ENCODE measurements around the gene TAF4.
"Not testable (repeated sequence)": the region's sequence is repeated elsewhere in the genome, so short reads cannot be mapped to it uniquely, and the experiment has no call there.

The TAF4 gene

GRCh38 chr20:61990484-61990883, 75.2 kb downstream of the TAF4 start:
- H3K27me3 Mint-ChIP-seq: no peaks in the 10 kb centered on the region
- H3K27ac Mint-ChIP-seq: peak overlapping the region; percentile 32
- peaks cover 76 to 91% of the 10 kb centered on the region in 2 donors for H3K36me3 Mint-ChIP-seq
- peaks cover 11 to 13% of the 10 kb centered on the region in 2 donors for H3K4me1 Mint-ChIP-seq
- no peak overlapping the region for H3K4me3 Mint-ChIP-seq
- ATAC-seq (replicated peaks): no peak
- H3K9me3 Mint-ChIP-seq: peaks cover 19 to 20% of the 10 kb centered on the region in 2 donors
- DNase-seq: no peak

- no peak for ATAC-seq (replicated peaks)
- Mint-ChIP-seq H3K9me3 (peaks cover 19 to 20% of the 10 kb centered on the region in 2 donors), H3K36me3 (peaks cover 74 to 90% of the 10 kb centered on the region in 2 donors), H3K27me3 (no peaks in the 10 kb centered on the region), H3K27ac (no peak overlapping the region), H3K4me1 (peaks cover 11 to 13% of the 10 kb centered on the region in 2 donors), H3K4me3 (no peak overlapping the region)
- DNase-seq: no peak
These were observed 75.9 kb downstream of the TAF4 start for GRCh38 chr20:61989741-61990140.

- Mint-ChIP-seq H3K9me3 (peaks cover 19 to 20% of the 10 kb centered on the region in 2 donors), H3K4me1 (peaks cover 9 to 16% of the 10 kb centered on the region in 2 donors), H3K27ac (peak overlapping the region; percentile 72), H3K27me3 (no peaks in the 10 kb centered on the region), H3K4me3 (no peak overlapping the region), H3K36me3 (peaks cover 76 to 90% of the 10 kb centered on the region in 2 donors)
- DNase-seq (no peak), ATAC-seq (replicated peaks) (no peak)
These were observed 77.0 kb downstream of the TAF4 start for GRCh38 chr20:61988665-61989064.

- H3K36me3 Mint-ChIP-seq: peaks cover 68 to 88% of the 10 kb centered on the region in 2 donors
- no peak for ATAC-seq (replicated peaks)
These were observed 78.8 kb downstream of the TAF4 start for GRCh38 chr20:61986762-61987321.

GRCh38 chr20:61985096-61985495, 80.6 kb downstream of the TAF4 start:
- no peak for ATAC-seq (replicated peaks)
- Mint-ChIP-seq H3K27me3 (no peaks in the 10 kb centered on the region), H3K9me3 (peaks cover 3 to 4% of the 10 kb centered on the region in 2 donors), H3K27ac (no peak overlapping the region), H3K36me3 (peaks cover 57 to 84% of the 10 kb centered on the region in 2 donors), H3K4me1 (peaks cover 19 to 25% of the 10 kb centered on the region in 2 donors), H3K4me3 (no peak overlapping the region)
- no peak for DNase-seq

More at GRCh38 chr20:61986762-61987321, 78.8 kb downstream of the TAF4 start:
- H3K27me3 Mint-ChIP-seq: no peaks in the 10 kb centered on the region
- no peak for DNase-seq
- H3K9me3 Mint-ChIP-seq: peaks cover 13 to 15% of the 10 kb centered on the region in 2 donors
- H3K4me1 Mint-ChIP-seq: peaks cover 7 to 16% of the 10 kb centered on the region in 2 donors
- H3K4me3 Mint-ChIP-seq: no peak overlapping the region
- H3K27ac Mint-ChIP-seq: no peak overlapping the region

- H3K27ac Mint-ChIP-seq; H3K4me3 Mint-ChIP-seq; H3K27me3 Mint-ChIP-seq; DNase-seq; H3K9me3 Mint-ChIP-seq; ATAC-seq (replicated peaks): not testable (repeated sequence)
- Mint-ChIP-seq H3K4me1 (peaks cover 19 to 25% of the 10 kb centered on the region in 2 donors), H3K36me3 (peaks cover 51 to 78% of the 10 kb centered on the region in 2 donors)
These were observed 81.2 kb downstream of the TAF4 start for GRCh38 chr20:61984431-61984830.

GRCh38 chr20:61983965-61984364, 81.7 kb downstream of the TAF4 start:
- no peak for DNase-seq
- Mint-ChIP-seq H3K27ac (no peak overlapping the region), H3K4me3 (no peak overlapping the region), H3K27me3 (no peaks in the 10 kb centered on the region), H3K4me1 (peaks cover 19 to 25% of the 10 kb centered on the region in 2 donors), H3K36me3 (peaks cover 50 to 75% of the 10 kb centered on the region in 2 donors), H3K9me3 (peaks cover 3 to 4% of the 10 kb centered on the region in 2 donors)
- ATAC-seq (replicated peaks): no peak

- Mint-ChIP-seq H3K27ac (no peak overlapping the region), H3K36me3 (peaks cover 49 to 72% of the 10 kb centered on the region in 2 donors)
- no peak for ATAC-seq (replicated peaks)
These were observed 82.7 kb downstream of the TAF4 start for GRCh38 chr20:61982951-61983315.

GRCh38 chr20:61982191-61982950, 83.3 kb downstream of the TAF4 start:
- ATAC-seq (replicated peaks): no peak
- H3K4me3 Mint-ChIP-seq: peak overlapping the region; percentile 7 to 14
- H3K36me3 Mint-ChIP-seq: peaks cover 46 to 70% of the 10 kb centered on the region in 2 donors
- H3K27me3 Mint-ChIP-seq: no peaks in the 10 kb centered on the region
- DNase-seq: no peak
- H3K9me3 Mint-ChIP-seq: peaks cover 4 to 5% of the 10 kb centered on the region in 2 donors
- H3K4me1 Mint-ChIP-seq: peaks cover 19 to 25% of the 10 kb centered on the region in 2 donors
- H3K27ac Mint-ChIP-seq: peak overlapping the region; percentile 68

More at GRCh38 chr20:61982951-61983315, 82.7 kb downstream of the TAF4 start:
- Mint-ChIP-seq H3K27me3 (no peaks in the 10 kb centered on the region), H3K9me3 (peaks cover 4 to 5% of the 10 kb centered on the region in 2 donors), H3K4me3 (no peak overlapping the region), H3K4me1 (peaks cover 19 to 25% of the 10 kb centered on the region in 2 donors)
- no peak for DNase-seq

GRCh38 chr20:61981691-61982090, 84.0 kb downstream of the TAF4 start:
- not testable (repeated sequence) for H3K27ac Mint-ChIP-seq; H3K9me3 Mint-ChIP-seq; DNase-seq; H3K4me3 Mint-ChIP-seq; H3K27me3 Mint-ChIP-seq; ATAC-seq (replicated peaks)
- peaks cover 43 to 68% of the 10 kb centered on the region in 2 donors for H3K36me3 Mint-ChIP-seq
- peaks cover 19 to 25% of the 10 kb centered on the region in 2 donors for H3K4me1 Mint-ChIP-seq

- Mint-ChIP-seq H3K4me1 (peaks cover 19 to 25% of the 10 kb centered on the region in 2 donors), H3K9me3 (peaks cover 4 to 5% of the 10 kb centered on the region in 2 donors)
These were observed 84.8 kb downstream of the TAF4 start for GRCh38 chr20:61980647-61981583.

GRCh38 chr20:61979701-61980635, 85.7 kb downstream of the TAF4 start:
- no peak for DNase-seq
- ATAC-seq (replicated peaks): no peak
- Mint-ChIP-seq H3K9me3 (peaks cover 4 to 5% of the 10 kb centered on the region in 2 donors), H3K27me3 (no peaks in the 10 kb centered on the region), H3K27ac (no peak overlapping the region), H3K36me3 (peaks cover 38 to 62% of the 10 kb centered on the region in 2 donors), H3K4me1 (peaks cover 19 to 25% of the 10 kb centered on the region in 2 donors), H3K4me3 (no peak overlapping the region)

More at GRCh38 chr20:61980647-61981583, 84.8 kb downstream of the TAF4 start:
- ATAC-seq (replicated peaks) (peak in 1 of 2 donors; percentile 49), DNase-seq (no peak)
- no peak overlapping the region for H3K27ac Mint-ChIP-seq
- H3K4me3 Mint-ChIP-seq: no peak overlapping the region
- H3K27me3 Mint-ChIP-seq: no peaks in the 10 kb centered on the region
- peaks cover 40 to 66% of the 10 kb centered on the region in 2 donors for H3K36me3 Mint-ChIP-seq

- no peak overlapping the region for H3K4me3 Mint-ChIP-seq
- H3K27me3 Mint-ChIP-seq: no peaks in the 10 kb centered on the region
- H3K36me3 Mint-ChIP-seq: peaks cover 36 to 59% of the 10 kb centered on the region in 2 donors
- no peak for ATAC-seq (replicated peaks)
- no peak for DNase-seq
- H3K27ac Mint-ChIP-seq: no peak overlapping the region
- peaks cover 19 to 22% of the 10 kb centered on the region in 2 donors for H3K4me1 Mint-ChIP-seq
- peaks cover 4 to 5% of the 10 kb centered on the region in 2 donors for H3K9me3 Mint-ChIP-seq
These were observed 86.6 kb downstream of the TAF4 start for GRCh38 chr20:61979090-61979489.
